NCI-H82 (cell line): ENCODE measurements around the gene SDHAF2.
"Not testable (repeated sequence)": the region's sequence is repeated elsewhere in the genome, so short reads cannot be mapped to it uniquely, and the experiment has no call there.

ENCODE experiments used
- DNase-seq: peaks from one replicate; lab custom pipeline; 2025; lab: John Stamatoyannopoulos, UW

Gene SDHAF2

GRCh38 chr11:61476371-61476770 is 46.4 kb downstream of the SDHAF2 start:
- peak; percentile 77 for DNase-seq

- DNase-seq: no peak
Measured at GRCh38 chr11:61477126-61477525, 47.2 kb downstream of the SDHAF2 start.

GRCh38 chr11:61477727-61478148 is 47.8 kb downstream of the SDHAF2 start:
- peak; percentile 55 for DNase-seq

- DNase-seq: not testable (repeated sequence)
Measured at GRCh38 chr11:61479360-61480058, 49.6 kb downstream of the SDHAF2 start.

- peak; percentile 65 for DNase-seq
Measured at GRCh38 chr11:61480261-61480993, 50.5 kb downstream of the SDHAF2 start.

- DNase-seq: peak; percentile 81
Measured at GRCh38 chr11:61480994-61481335, 51.0 kb downstream of the SDHAF2 start.

GRCh38 chr11:61481806-61482205 is 51.9 kb downstream of the SDHAF2 start:
- DNase-seq: no peak

GRCh38 chr11:61482513-61482912 is 52.6 kb downstream of the SDHAF2 start:
- peak; percentile 31 for DNase-seq

- no peak for DNase-seq
Measured at GRCh38 chr11:61484541-61484940, 54.6 kb downstream of the SDHAF2 start.

GRCh38 chr11:61485080-61485479 is 55.2 kb downstream of the SDHAF2 start:
- DNase-seq: no peak

- no peak for DNase-seq
Measured at GRCh38 chr11:61486011-61486620, 56.2 kb downstream of the SDHAF2 start.

- no peak for DNase-seq
Measured at GRCh38 chr11:61486779-61487178, 56.9 kb downstream of the SDHAF2 start.

GRCh38 chr11:61487342-61488025 is 57.6 kb downstream of the SDHAF2 start:
- no peak for DNase-seq

GRCh38 chr11:61488651-61489291 is 58.8 kb downstream of the SDHAF2 start:
- no peak for DNase-seq

GRCh38 chr11:61489833-61490721 is 60.2 kb downstream of the SDHAF2 start:
- DNase-seq: peak; percentile 58

- DNase-seq: no peak
Measured at GRCh38 chr11:61491736-61492395, 61.9 kb downstream of the SDHAF2 start.

- no peak for DNase-seq
Measured at GRCh38 chr11:61494381-61494961, 64.5 kb downstream of the SDHAF2 start.

GRCh38 chr11:61495801-61496601 is 66.1 kb downstream of the SDHAF2 start:
- peak; percentile 97 for DNase-seq
